Hematopoietic multipotent progenitor cell treated with erythropoietin and hydrocortisone succinate and interleukin-3 and kit ligand, for 4 days (in vitro differentiated cells): Measurements from ENCODE around the gene RBM17.
A peak's percentile ranks its signal among the peaks of the same experiment; 100 is the strongest.
"Not testable (repeated sequence)": the region's sequence is repeated elsewhere in the genome, so short reads cannot be mapped to it uniquely, and the experiment has no call there.

Source experiments
- DNase-seq: peaks from one replicate; pipeline ENCODE4 v3.0.0-alpha.2; 2015

RBM17 gene

DNA sequence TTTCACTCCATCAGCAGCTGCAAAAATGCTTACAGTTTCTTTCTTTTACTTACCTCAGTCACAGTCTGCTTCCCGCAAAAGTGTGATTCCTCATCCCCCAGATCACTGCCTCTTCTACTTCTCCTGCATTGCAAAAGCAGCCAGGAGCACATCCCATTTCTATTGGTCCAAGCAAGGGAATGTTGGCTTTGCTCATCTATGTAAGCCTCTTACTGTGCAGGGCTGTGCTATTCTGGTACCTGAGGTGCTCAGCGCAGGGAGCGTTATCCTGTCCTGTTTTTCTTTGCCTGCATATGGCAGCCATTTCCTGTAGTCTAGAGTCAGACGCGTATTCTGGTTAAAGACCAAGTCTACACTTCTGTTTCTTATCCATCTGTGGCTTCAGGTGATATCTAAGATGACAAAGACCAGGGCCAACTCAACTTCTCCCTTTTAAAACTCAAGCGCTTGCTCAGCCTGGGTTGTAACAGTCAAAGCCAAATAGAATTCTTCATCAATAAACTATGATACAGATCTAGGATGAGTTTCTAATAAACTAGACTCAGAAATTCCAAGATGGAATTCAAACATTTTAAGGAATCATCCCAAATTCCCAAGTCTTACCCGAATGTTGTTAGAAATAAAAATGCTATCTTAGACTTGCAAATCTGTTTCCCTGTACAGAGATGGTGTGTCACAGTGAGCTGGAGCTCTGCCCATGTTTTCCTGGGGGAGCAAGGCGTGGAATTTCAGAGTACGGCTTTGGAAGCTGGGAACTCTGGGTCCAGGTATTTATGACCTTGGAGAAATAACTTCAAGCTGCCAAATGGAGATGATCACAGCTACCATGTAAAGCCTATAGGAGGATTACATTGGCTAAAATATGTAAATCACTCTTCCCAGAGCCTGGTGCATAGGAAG is 6.1 kb upstream of the RBM17 start:
- DNase-seq, result peak; percentile 31

DNA sequence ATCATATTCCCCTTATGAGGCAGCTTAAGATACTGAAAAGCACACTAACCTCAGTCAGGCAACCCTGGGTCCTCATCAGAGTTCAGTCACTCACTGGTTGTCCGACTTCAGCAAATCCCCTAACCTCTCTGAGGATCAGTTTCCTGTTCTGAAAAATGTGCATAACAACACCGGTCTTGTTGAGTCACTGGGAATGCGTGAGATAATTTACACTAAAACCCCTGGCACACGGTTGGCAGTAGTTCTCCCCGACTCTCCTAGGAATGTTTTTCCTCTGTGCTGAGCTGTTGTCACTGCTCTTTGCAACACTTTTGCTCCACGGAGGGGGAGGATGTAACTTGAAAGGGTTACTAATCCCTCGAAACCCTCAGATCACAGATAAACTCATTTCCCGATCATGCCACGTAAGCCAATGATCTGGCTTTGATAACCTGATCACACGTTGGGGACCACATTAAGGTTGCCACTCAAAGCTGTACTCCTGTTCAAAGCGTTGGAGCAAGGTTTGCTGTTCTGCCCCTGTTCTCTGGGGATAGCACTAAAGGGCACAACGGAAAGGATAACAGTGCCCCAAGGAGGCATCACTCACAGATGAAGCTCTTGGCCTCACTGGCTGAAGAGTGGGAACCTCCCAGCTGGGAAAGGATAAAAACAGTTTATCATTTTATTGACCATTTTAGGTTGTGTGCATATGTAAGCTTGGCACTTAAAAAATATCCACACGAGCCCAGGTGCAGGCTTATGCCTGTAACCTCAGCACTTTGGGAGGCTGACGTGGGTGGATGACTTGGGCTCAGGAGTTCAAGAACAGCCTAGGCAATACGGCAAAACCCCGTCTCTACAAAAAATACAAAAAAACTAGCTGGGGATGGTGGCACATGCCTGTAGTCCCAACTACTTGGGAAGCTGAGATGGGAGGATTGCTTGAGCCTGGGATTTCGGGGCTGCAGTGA is 5.0 kb upstream of the RBM17 start:
- DNase-seq, result no peak

DNA sequence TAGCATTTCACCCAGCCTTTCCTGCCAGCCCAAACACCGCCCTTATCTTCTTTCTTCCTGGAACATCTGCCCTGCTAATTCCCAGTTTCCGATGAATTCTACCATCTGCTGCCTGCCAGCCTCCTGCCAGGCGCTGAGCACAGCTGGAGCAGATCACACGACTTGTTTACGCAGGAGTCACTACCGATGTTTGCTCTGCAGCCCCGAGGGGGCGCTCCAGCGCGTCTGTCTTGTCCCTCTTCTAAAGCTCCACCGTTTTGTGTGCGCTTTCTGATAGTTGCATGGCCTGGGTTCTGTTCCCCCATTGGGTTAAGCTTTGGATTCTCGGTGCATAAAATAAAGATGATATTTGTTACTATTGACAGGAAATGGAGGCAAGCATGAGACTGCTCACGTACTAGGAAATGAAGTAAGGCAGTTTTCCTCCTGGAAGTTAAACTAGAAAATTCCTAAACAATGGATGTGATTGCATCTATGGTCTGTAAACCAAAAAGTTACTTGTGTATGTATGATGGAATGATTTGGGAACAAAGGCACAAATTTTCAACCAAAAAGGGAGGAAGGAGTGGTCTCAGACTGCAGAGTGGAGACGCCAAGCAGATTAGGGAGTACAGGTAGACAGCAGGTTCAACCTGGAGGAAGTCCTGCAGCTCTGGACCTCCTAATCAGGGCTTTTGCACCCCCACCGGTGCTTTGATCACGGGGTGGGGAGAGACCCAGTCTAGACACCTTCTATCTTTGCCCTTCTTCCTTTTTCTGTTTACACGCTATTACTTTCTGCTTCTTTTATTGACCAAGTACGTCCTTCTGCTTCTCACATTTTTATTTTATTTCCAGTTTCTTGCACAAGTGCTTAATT is 2.2 kb upstream of the RBM17 start:
- DNase-seq, result peak; percentile 96

DNA sequence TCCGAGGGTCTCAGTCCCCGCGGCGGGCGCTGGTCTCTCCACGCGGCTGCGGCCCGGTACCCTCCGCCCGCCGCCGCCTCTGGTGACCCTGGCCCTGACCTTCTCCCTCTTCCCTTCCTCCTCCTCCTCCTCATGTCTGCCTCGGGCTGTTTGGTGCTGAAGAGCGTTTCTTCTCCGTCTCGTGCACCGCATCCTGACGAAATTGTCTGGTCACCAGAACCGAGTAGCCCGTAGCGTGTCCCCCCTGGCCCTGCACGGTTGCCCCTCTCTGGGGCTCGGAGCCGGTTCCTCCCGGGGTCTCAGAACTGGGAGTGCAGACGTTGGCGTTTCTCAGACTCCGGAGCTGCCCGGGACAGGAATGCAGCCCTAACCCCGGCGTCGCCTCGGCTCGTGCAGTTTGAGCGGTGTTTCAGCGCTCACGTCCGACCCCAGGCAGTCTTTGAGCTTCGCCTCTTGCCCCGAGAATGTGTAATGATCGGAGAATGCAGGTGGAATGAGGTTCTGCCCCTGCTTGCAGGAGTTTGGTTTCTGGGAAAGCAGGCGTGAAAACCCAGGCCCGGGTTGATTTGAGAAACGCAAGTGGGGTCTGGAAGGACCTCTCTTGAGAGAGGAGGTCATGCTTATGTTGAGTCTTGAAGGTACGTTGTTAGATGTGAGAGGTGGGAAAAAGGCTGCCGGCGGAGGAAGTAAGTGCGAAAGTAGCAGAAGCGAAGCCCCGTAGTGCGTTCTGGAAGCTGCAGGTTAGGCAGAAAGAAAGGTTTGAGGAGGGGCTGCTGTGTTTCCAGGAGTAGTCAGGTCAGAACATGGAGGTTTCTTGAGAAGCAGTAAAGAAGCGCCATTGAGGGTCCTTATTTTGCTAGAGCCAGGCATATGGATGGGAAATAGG is 743 bp downstream of the RBM17 start:
- DNase-seq, result peak; percentile 48

DNA sequence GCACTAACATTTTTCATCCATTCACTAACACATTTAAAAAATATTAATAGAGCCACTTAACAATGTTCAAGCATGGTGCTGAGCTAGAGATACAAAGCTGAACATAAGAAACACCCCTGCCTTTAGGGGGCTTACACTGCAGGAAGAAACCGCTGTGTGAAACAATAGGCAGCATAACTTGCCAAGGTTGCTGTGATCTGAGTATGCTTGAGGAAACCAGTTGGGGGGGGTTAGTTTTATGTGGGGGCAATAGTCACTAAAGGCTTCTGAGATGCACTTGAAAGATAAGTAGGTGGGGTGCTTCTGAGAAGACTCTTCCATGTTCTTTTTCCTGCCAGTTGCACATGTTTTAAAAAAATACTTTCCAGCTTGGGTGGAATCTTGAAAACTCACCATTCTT is 2.8 kb downstream of the RBM17 start:
- DNase-seq, result peak; percentile 59

DNA sequence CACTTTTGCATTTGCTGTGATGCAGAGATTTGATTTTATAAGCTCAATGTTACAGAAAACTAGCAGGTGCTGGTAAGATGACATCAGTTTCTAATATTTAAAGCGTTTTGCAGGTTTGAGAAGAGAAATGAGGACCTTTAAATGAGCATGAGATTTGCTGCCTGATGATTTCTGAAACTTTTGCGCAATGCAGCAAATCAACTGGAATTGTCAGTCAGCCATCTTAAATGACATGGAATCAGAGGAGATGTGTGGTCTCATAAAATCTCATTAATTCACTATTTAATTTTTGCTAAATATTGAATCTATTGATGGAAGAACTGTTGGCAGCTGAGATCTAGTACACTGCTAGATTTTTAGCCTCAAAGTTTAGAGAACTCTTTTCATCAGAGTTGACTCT is 3.9 kb downstream of the RBM17 start:
- no peak for DNase-seq

DNA sequence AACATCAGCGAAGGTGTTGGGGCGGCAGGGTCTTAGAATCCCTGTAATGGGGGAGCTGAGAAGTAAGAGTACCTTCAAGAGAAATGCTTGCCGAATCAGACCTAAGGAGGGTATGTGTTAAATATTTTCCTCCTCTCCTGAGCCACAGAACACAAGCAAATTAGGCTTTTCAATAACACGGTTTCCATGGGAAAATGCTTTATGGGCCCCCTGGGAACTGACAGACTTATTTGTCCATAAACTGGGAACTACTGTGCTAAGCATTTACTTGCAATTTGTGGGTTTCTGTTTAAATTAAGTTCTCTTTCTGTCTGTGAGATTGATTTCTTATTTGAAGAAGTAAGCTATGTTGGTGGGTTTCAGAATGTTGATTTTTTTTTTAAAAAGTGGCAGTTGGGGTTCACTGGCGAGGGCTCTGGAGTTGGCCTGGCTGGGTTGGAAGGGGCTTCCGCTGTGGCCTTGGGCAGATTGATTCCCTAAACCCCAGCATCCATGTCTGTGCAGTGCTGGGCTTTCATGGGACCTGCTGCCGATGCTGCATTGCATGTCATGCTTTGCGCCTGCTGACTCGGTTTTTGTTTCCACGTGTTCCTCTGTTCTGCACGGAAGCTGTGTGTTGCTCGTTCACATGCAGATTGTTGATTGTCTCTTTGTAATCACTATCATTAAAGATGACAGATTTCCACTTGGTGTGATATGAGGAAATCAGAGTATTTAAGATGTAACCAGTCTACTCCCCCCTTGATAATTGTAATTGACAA is 7.2 kb downstream of the RBM17 start:
- no peak for DNase-seq

DNA sequence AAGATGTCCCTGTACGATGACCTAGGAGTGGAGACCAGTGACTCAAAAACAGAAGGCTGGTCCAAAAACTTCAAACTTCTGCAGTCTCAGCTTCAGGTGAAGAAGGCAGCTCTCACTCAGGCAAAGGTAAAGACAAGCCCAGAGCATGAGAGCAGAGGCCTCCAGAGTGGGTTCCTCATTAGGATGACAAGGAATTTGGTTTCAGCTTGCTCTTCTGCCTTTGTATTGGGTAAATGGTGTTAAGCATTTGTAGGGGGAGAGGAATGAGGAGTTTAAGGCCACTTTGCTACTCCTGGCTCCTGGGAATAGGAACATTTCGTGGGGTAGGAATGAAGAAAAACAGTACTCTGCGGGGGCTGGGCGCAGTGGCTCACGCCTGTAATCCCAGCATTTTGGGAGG is 8.2 kb downstream of the RBM17 start:
- DNase-seq, result no peak

DNA sequence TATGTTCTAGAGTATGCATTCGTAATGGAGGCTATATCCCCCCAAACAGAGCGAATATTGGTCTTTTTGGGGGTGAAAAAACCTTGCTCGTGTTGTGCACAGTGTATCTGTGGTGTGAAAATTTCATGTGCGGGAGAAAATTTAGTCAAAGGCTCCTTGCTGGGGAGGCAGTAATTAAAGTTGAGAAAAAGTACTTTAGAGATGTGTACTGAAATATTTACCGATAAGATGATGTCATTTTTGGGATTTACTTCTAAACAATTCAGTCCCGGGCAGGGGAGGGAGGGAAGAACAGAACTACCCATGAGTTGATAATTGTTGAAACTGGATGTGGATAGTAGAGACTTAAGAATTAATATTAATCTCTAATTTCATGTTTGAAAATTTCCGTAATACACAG is 9.3 kb downstream of the RBM17 start:
- no peak for DNase-seq

DNA sequence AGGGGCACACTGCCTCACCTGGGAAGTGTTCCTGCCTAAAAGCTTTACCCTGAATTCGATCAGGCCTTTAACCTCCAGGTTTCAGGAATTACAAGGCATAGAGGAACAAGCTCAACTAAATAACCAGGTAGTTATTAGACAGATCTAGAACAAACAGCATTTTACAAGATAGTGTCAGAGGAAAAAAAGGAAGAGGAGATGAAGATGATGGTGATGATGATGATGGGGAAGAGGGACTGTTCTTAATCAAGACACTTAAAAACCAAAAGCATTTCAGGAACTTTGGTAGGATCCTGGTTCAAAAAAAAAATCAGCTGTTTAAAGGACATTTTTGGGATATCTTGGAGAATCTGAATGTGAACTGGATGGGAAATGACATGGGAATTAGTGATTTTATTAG is 11.5 kb downstream of the RBM17 start:
- no peak for DNase-seq

DNA sequence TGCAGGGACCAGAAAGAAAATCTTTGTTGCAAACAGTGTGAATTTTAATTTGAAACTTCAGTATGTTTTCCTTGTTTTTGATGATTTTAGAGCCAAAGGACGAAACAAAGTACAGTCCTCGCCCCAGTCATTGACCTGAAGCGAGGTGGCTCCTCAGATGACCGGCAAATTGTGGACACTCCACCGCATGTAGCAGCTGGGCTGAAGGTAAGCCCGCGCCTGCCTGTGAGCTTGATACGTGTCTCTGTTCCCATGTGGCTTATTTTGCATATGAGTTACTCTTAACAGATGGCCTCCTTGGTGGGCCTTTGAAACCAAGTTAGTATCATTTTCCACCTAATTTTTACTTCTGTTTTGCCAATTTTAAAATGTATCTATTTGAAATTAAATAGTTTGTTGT is 12.3 kb downstream of the RBM17 start:
- no peak for DNase-seq

DNA sequence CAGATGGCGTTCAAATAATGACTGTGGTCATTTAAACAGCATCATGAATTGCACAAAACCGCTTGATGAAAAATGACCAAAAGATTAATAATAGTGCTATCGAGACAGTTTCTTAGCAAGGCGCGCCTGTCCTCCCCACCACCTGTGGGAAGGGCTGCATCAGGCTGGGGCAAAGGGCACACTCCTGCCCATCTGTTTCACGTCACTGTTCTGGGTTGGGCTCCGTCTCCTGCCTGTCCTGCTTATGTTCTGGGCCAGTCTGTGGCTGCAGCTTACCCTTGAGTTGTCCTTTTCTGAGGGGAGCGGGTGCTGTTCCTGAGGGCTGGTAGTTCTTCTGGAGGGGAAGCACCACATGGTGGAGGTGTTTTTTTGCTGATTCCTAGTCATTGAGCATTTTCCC is 13.3 kb downstream of the RBM17 start:
- no peak for DNase-seq

DNA sequence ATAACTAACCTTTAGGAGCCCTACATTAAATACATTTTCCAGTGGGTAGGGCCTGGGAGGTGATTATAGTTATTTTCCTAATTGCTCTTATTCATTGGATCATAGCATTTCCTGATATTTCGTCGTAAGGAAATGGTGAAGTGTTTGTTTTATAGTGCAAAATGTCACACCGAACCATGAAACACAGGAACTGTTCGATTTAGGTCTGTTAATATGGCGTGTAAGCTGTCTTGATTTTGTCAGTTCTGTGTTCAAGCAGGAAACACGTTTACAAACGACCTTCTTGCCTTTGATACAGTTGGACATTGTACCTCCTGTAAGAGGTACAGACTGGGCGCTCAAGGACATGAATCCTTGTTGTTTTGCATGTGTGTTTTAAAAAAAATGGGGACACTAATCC is 14.8 kb downstream of the RBM17 start:
- no peak for DNase-seq

DNA sequence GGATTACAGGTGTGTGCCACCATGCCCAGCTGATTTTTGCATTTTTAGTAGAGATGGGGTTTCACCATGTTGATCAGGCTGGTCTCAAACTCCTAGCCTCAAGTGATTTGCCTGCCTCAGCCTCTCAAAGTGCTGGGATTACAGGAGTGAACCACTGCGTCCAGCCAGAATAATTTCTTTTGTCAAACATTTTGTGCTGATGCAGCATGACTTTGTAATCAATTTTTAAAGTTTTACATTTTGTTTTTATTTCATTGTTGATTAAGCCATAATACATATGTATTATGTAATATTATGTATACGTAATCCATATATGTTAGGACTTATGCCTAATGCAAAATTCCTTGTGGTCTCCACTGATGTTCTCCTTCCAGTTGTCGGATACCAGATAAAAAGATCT is 18.8 kb downstream of the RBM17 start:
- not testable (repeated sequence) for DNase-seq

DNA sequence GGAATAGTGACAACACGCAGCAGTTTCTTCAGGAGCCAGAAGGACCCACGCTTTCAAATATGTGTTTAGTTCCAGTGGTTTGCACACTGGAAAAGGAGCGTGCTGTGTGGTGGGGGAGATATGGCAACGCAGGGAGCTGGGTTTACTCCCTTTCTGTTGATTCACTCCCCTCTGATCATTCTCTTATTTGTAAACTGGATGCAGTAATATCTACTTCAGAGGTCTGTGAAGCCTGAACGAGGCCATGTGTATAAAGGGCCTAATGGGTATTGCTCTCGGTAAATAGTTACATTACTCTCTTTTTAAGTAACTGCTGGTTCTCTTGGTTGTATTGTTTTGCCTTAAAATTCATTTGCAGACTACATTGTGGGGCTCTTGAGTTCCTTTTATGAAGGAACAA is 19.2 kb downstream of the RBM17 start:
- no peak for DNase-seq

DNA sequence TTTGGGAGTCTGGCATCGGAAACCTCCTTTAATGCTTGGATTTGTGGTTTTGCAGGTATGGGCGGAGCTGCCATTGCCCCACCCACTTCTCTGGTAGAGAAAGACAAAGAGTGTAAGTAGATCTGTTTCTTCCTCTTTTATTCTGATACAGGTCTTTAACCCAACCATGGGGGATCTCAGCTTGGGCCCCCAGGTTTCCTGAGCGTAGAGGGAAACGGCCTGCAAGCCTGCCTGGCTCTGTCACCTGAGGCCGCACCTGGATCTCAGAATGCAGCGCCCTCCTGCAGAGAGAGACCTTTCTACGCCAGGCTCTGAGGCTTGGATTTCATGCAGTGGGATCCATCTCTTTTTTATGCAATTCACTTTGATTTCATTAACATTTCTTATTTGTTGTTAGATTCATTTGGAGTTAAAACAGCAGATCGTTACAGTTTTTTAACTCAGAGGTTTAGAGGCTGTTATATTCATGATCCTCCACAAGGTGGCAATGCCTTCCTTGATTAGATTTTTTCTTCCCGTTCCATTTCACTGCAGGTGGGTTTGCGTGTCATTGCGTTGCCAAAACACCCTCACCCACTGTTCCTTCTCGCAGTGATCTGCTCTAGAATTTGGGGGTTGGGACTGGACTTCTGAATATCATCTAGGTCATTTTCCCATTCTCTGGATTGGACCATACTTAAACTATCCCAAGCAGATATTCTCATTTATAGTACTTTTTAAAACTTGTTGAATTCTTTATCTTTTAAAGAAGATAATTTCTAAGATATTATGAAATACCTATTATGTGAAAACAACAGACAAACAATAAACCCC is 20.0 kb downstream of the RBM17 start:
- peak; percentile 79 for DNase-seq

DNA sequence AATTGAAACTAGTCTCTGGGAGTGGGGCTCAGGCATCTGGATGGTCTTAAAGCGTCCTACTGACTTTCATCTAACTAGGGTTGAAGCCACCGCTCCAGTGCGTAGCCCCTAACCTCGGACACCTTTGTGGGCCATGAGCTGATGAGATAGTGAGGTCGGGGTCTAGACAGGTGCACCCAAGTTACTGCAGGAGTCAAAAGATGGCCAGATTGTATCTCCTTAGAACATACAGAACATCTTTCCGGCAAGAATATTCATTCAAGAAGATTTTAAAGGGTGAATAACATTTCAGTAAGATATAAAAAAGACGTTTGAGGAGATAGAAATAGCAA is 20.6 kb downstream of the RBM17 start:
- no peak for DNase-seq

DNA sequence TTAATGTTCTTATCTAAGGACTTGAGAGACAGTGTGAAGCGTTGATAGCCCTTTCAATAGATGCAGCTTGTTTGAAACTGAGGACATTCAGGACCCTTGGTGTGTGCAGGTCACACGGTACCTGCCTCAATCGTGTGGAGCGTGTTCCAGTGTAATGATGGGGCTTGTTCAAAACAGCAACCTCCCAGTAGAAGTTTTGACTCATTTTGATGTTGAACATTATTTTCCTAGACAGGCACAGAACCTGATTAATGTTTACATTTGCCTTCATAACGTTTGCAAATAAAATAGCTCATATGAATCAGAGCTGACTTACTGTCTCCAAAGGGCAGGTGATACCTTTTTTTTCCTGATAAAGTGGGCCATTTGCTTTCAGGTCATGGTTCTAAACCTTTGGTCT is 21.3 kb downstream of the RBM17 start:
- DNase-seq, result no peak

DNA sequence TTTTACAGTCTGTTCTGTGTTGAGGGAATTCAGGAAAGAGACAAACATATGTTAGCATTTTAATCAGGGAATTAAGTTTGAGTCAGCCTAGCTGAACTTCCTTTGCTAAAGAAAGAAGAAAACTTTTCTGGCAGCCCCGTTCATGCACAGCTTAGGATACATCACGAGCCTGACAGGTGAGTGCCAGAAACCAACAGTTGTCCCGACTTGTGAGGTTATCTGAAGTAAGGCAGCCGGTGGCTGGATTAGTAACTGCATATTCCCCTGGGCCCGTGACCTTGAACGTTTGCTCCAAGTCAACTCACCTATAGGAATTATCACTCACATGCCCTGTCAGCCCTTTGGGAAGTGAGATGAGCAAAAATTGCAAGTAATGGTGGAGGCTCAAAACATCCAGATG is 24.1 kb downstream of the RBM17 start:
- no peak for DNase-seq

DNA sequence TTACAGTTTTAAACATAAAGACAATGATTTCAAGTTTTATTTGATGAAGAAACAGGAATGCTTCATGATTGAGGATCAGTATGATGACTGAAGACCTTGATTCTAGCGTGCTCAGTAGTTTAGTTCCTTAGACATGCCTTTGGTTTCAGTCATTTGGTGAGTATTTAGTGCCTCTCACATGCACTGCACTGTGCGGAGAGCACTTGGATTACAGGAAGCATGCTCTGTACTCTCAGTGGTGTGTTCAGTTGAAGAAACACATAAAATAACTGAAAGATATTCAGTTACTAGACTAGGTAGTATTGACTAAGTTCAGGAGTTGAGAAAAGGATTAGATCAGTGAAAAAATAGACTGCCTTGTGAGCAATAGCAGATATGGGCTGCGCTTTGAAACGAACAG is 25.5 kb downstream of the RBM17 start:
- no peak for DNase-seq
